ENCODE measurements around the gene COX6B2.

COX6B2 gene

DNA sequence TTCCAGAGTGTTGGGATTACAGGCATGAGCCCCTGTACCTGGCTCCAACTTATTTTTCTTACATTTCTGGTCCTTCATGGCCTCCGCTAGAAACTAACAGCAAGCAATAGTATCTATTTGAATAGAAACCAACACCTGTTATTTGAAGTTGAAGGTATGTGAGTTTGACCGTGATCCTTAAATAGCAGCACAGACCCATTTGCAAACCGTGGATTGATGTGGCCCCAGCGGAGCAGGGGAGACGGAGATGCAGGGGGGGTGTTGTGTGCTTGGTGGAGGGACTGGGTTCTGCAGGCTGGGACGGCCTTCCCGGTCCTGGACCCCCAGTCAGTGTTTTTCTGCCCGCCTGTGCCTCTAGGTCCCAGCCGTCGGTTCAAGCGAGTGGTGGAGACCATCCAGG is 46.2 kb downstream of the COX6B2 start:
- Histone ChIP-seq H3K9me3 (ENCODE audit: control insufficient read depth, insufficient read depth, low read length) (no peaks in the 10 kb centered on the region), H3K4me1 (ENCODE audit: insufficient read depth, low read length) (peaks cover 3% of the 10 kb centered on the region), H3K36me3 (ENCODE audit: insufficient read depth, low read length) (peaks cover 9% of the 10 kb centered on the region; the same call in 1 of the 2 replicates), H3K9ac (ENCODE audit: low read depth, low read length) (no peak overlapping the region)

GRCh38 chr19:55306712-55307111 is 47.8 kb downstream of the COX6B2 start:
- Histone ChIP-seq H3K9ac (ENCODE audit: low read depth, low read length) (no peak overlapping the region), H3K9me3 (ENCODE audit: control insufficient read depth, insufficient read depth, low read length) (no peaks in the 10 kb centered on the region), H3K4me1 (ENCODE audit: insufficient read depth, low read length) (peaks cover 3% of the 10 kb centered on the region), H3K36me3 (ENCODE audit: insufficient read depth, low read length) (peaks cover 9% of the 10 kb centered on the region; the same call in 1 of the 2 replicates)

- no peak overlapping the region for H3K9ac ChIP-seq (ENCODE audit: low read depth, low read length)
- no peaks in the 10 kb centered on the region for H3K9me3 ChIP-seq (ENCODE audit: control insufficient read depth, insufficient read depth, low read length)
- peaks cover 6% of the 10 kb centered on the region for H3K4me1 ChIP-seq (ENCODE audit: insufficient read depth, low read length)
- peaks cover 9% of the 10 kb centered on the region; the same call in 1 of the 2 replicates for H3K36me3 ChIP-seq (ENCODE audit: insufficient read depth, low read length)
Measured at GRCh38 chr19:55305983-55306562, 48.4 kb downstream of the COX6B2 start.

DNA sequence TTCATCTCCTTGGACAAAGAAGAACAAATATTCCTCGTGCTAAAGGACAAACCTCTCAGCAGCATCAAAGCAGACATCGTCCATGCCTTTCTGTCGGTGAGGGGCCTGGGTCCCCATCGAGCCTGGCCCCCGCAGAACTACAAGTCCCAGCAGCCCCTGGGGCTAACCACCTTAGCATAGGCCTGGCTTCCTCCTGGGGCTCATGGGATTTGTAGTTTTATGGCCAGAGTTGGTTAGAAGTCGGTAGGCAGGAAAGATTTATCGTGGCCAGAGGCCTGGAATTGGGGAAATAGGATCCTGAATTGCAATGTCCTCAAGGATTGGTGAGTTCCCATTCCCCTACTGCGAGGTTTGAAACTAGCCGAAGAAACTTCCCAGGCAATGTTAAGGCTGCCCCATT is 49.0 kb downstream of the COX6B2 start:
- peaks cover 9% of the 10 kb centered on the region; the same call in 1 of the 2 replicates for H3K36me3 ChIP-seq (ENCODE audit: insufficient read depth, low read length)

GRCh38 chr19:55304980-55305379 is 49.5 kb downstream of the COX6B2 start:
- no peak overlapping the region for H3K9ac ChIP-seq (ENCODE audit: low read depth, low read length)
- H3K9me3 ChIP-seq (ENCODE audit: control insufficient read depth, insufficient read depth, low read length): no peaks in the 10 kb centered on the region
- H3K36me3 ChIP-seq (ENCODE audit: insufficient read depth, low read length): 0 out of 2 replicates have a peak, but pooled peaks cover 9% of the 10 kb centered on the region
- H3K4me1 ChIP-seq (ENCODE audit: insufficient read depth, low read length): peaks cover 6% of the 10 kb centered on the region

More for the DNA sequence above, 49.0 kb downstream of the COX6B2 start:
- no peaks in the 10 kb centered on the region for H3K9me3 ChIP-seq (ENCODE audit: control insufficient read depth, insufficient read depth, low read length)
- H3K9ac ChIP-seq (ENCODE audit: low read depth, low read length): no peak overlapping the region
- H3K4me1 ChIP-seq (ENCODE audit: insufficient read depth, low read length): peaks cover 6% of the 10 kb centered on the region

DNA sequence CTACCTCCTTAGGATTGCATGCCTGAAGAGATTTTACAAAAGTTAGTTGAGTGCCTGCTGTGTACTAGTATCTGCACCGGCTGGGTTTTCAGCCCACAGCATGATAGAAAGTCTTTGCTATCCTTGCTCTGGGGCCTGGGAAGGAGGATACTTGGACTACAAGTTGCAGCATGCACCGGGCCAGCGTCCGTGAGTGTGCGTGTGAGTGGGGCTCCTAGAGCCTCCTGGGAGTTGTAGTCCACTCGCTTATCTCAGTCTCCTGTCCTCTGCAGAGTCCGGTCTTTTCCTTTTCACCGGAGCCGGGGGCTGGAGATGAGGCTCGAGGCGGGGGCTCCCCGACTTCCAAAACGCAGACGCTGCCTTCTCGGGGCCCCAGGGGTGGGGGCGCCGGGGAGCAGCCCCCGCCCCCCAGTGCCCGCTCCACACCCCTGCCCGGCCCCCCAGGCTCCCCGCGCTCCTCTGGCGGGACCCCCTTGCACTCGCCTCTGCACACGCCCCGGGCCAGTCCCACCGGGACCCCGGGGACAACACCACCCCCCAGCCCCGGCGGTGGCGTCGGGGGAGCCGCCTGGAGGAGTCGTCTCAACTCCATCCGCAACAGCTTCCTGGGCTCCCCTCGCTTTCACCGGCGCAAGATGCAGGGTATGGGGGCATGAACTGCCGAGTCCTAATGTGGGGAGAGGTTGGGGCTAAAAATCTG is 50.1 kb downstream of the COX6B2 start:
- Histone ChIP-seq H3K9ac (ENCODE audit: low read depth, low read length) (no peak overlapping the region), H3K36me3 (ENCODE audit: insufficient read depth, low read length) (0 out of 2 replicates have a peak, but pooled peaks cover 9% of the 10 kb centered on the region), H3K9me3 (ENCODE audit: control insufficient read depth, insufficient read depth, low read length) (no peaks in the 10 kb centered on the region), H3K4me1 (ENCODE audit: insufficient read depth, low read length) (peaks cover 6% of the 10 kb centered on the region)

- H3K4me1 ChIP-seq (ENCODE audit: insufficient read depth, low read length): peaks cover 6% of the 10 kb centered on the region
- H3K9me3 ChIP-seq (ENCODE audit: control insufficient read depth, insufficient read depth, low read length): no peaks in the 10 kb centered on the region
- H3K9ac ChIP-seq (ENCODE audit: low read depth, low read length): no peak overlapping the region
- 0 out of 2 replicates have a peak, but pooled peaks cover 9% of the 10 kb centered on the region for H3K36me3 ChIP-seq (ENCODE audit: insufficient read depth, low read length)
Measured at GRCh38 chr19:55303477-55303876, 51.0 kb downstream of the COX6B2 start.

GRCh38 chr19:55302318-55302703 is 52.2 kb downstream of the COX6B2 start:
- 0 out of 2 replicates have a peak, but pooled peaks cover 9% of the 10 kb centered on the region for H3K36me3 ChIP-seq (ENCODE audit: insufficient read depth, low read length)
- H3K9ac ChIP-seq (ENCODE audit: low read depth, low read length): no peak overlapping the region

GRCh38 chr19:55301459-55302317 is 52.8 kb downstream of the COX6B2 start:
- peak overlapping the region; percentile 52; the same call in 1 of the 2 replicates for H3K9ac ChIP-seq (ENCODE audit: low read depth, low read length)
- 0 out of 2 replicates have a peak, but pooled peaks cover 5% of the 10 kb centered on the region for H3K36me3 ChIP-seq (ENCODE audit: insufficient read depth, low read length)
- H3K4me1 ChIP-seq (ENCODE audit: insufficient read depth, low read length): peaks cover 6% of the 10 kb centered on the region
- no peaks in the 10 kb centered on the region for H3K9me3 ChIP-seq (ENCODE audit: control insufficient read depth, insufficient read depth, low read length)

More at GRCh38 chr19:55302318-55302703, 52.2 kb downstream of the COX6B2 start:
- Histone ChIP-seq H3K9me3 (ENCODE audit: control insufficient read depth, insufficient read depth, low read length) (no peaks in the 10 kb centered on the region), H3K4me1 (ENCODE audit: insufficient read depth, low read length) (peaks cover 6% of the 10 kb centered on the region)

DNA sequence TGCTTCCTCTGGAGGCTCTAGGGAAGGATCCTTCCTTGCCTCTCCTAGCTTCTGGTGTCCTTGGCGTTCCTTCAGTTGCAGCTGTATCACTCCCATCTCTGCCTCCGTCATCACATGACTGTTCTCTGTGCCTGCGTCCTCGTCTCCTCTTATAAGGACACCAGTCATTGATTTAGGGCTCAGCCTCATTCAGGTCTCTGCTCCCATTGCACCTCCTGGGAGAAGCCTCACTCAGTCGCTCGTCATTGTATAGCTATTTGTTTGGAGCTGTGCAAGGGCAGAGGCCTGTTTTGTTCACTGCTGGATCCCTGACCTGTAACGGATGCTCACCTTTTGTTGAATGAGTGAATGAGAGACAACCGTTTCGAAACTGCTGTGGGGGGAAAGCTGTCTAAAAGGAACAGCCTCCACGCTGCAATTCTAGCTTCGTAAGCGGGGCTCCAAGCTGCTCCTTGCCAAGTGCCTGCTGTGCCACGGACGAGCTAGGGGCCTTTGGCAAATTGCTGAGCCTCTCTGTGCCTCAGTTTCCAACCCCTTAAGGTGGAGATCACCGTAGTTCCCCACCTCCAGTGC is 53.5 kb downstream of the COX6B2 start:
- peak overlapping the region; percentile 52; the same call in 1 of the 2 replicates for H3K9ac ChIP-seq (ENCODE audit: low read depth, low read length)
- no peaks in the 10 kb centered on the region for H3K9me3 ChIP-seq (ENCODE audit: control insufficient read depth, insufficient read depth, low read length)
- peaks cover 6% of the 10 kb centered on the region for H3K4me1 ChIP-seq (ENCODE audit: insufficient read depth, low read length)
- no peaks in the 10 kb centered on the region; the same call in 1 of the 2 replicates for H3K36me3 ChIP-seq (ENCODE audit: insufficient read depth, low read length)

- H3K9me3 ChIP-seq (ENCODE audit: control insufficient read depth, insufficient read depth, low read length): no peaks in the 10 kb centered on the region
- H3K4me1 ChIP-seq (ENCODE audit: insufficient read depth, low read length): peaks cover 4% of the 10 kb centered on the region; the same call in 1 of the 2 replicates
- no peak overlapping the region for H3K9ac ChIP-seq (ENCODE audit: low read depth, low read length)
- no peaks in the 10 kb centered on the region; the same call in 1 of the 2 replicates for H3K36me3 ChIP-seq (ENCODE audit: insufficient read depth, low read length)
Measured at GRCh38 chr19:55299991-55300390, 54.5 kb downstream of the COX6B2 start.

Data from ES-I3 (cell line).